ENCODE measurements around the gene P2RY14. TPM values are rescaled to one million over a fixed set of nuclear protein-coding genes. Genes with fewer than 3 reads are reported as not detected.

Gene P2RY14
- total and polyA plus RNA-seq, 10 of the 15 experiments (the other 5 are each of a cell fraction or from before 2014, with no cell fraction given): 0.06 to 0.37 (median 0.28) TPM; not detected in 7

GRCh38 chr3:151307583-151308488, 29.5 kb upstream of the P2RY14 start:
- WGBS (ENCODE audit: insufficient coverage, insufficient replicate concordance, low lambda C conversion rate, missing lambda C conversion rate): 23% methylated on average over 1 of the region's 1 CpG
- intact Hi-C loops (cut with micrococcal nuclease; ENCODE audit: unreplicated experiment): no loop called here
- Histone ChIP-seq H3K36me3 (ENCODE audit: control insufficient read depth in 2 of 2, insufficient read depth in 2 of 2, low read length in 1 of 2) (no peaks in the 10 kb centered on the region), H3K27ac (ENCODE audit: control insufficient read depth, insufficient read depth) (no peak overlapping the region), H3K4me1 (ENCODE audit: control insufficient read depth, insufficient read depth, low read length) (no peaks in the 10 kb centered on the region), H2AFZ (ENCODE audit: control insufficient read depth, low read depth, low read length) (no peak overlapping the region), H4K20me1 (ENCODE audit: control insufficient read depth, insufficient read depth) (no peaks in the 10 kb centered on the region), H3K9ac (ENCODE audit: control insufficient read depth, insufficient read depth, low read length) (no peak overlapping the region), H3K27me3 (replicated peaks in 1 of 2; ENCODE audit: control insufficient read depth in 2 of 2, insufficient read depth in 2 of 2, low read length in 1 of 2) (no peaks in the 10 kb centered on the region; a peak in 1 of 4 replicates), H3K79me2 (ENCODE audit: control insufficient read depth, insufficient read depth, low read length) (no peaks in the 10 kb centered on the region), H3K4me3 (no peak overlapping the region), H3K4me2 (ENCODE audit: control insufficient read depth, insufficient read depth) (no peak overlapping the region), H3K9me3 (replicated peaks; ENCODE audit: control insufficient read depth, insufficient read depth, low read length) (no peaks in the 10 kb centered on the region)
- BruUV-seq (replicated peaks): no TSS peak
- ChIA-PET RAD21 (ENCODE audit: unreplicated experiment) (no interaction called here), POLR2A (no interaction called here), CTCF (interaction anchor here (0.7 to 1.3 kb wide), 4 partner anchors 12 to 140 kb away, joined by 3 to 4 read pairs (median 4); no protein-coding TSS in a partner anchor), SMC1A (ENCODE audit: uncharacterized antibody, unreplicated experiment) (interaction anchor here (0.7 to 1.3 kb wide), 3 partner anchors 14 to 250 kb away, joined by 3 to 4 read pairs (median 3); no protein-coding TSS in a partner anchor)
- in situ Hi-C loops (cut with MboI): no loop called here
- TF ChIP-seq JUNB (IDR thresholded peaks at IDR 0.05) (0 out of 2 replicates have a peak, but pooled peaks have one; percentile 19), SMAD1 (IDR thresholded peaks at IDR 0.05; ENCODE audit: low read depth, partially characterized antibody) (no peak)
- ATAC-seq: no peak
- FAIRE-seq: no peak
- DNase-seq (ENCODE audit: low read depth, low spot score): no peak

DNA sequence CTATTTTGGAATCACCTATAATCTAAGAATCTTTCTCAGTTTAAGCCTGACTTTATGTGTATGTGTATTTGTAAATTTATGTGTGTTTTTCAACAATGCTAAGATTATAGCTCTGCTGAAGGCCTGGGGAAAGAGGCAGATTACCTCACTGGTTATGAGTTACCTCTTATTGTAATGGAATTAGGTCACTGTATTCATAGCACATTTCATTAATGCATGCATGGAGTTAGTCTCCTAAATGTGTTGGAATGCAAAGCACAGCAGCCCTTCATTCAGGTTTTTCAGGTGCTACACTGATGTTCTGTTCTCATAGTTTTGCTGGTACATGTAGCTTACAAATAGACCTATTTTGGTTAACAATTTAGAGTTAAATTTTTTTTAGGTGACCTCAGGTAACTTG, 28.8 kb upstream of the P2RY14 start:
- H3K9me3 ChIP-seq (replicated peaks; ENCODE audit: control insufficient read depth, insufficient read depth, low read length): no peaks in the 10 kb centered on the region
- SMC1A ChIA-PET (ENCODE audit: uncharacterized antibody, unreplicated experiment): interaction anchor here (0.7 to 1.3 kb wide), 2 partner anchors 14 to 251 kb away, joined by 3 to 4 read pairs; no protein-coding TSS in a partner anchor
- H3K4me3 ChIP-seq: no peak overlapping the region
- no peak for ATAC-seq
- no peaks in the 10 kb centered on the region for H3K4me1 ChIP-seq (ENCODE audit: control insufficient read depth, insufficient read depth, low read length)
- POLR2A ChIA-PET: interaction anchor here (0.6 kb wide), 1 partner anchor 102 kb away, joined by 4 read pairs; no protein-coding TSS in a partner anchor
- no peak for TF ChIP-seq NR2C1 (IDR thresholded peaks at IDR 0.05)
- no TSS peak for BruUV-seq (replicated peaks)
- RAD21 ChIA-PET (ENCODE audit: unreplicated experiment): no interaction called here
- no peak for FAIRE-seq
- no peaks in the 10 kb centered on the region for H3K27me3 ChIP-seq (replicated peaks in 1 of 2; ENCODE audit: control insufficient read depth in 2 of 2, insufficient read depth in 2 of 2, low read length in 1 of 2)
- H3K79me2 ChIP-seq (ENCODE audit: control insufficient read depth, insufficient read depth, low read length): no peaks in the 10 kb centered on the region
- DNase-seq (ENCODE audit: low read depth, low spot score): no peak
- H3K27ac ChIP-seq (ENCODE audit: control insufficient read depth, insufficient read depth): no peak overlapping the region
- no peaks in the 10 kb centered on the region for H4K20me1 ChIP-seq (ENCODE audit: control insufficient read depth, insufficient read depth)
- in situ Hi-C loops (cut with MboI) (no loop called here), intact Hi-C loops (cut with micrococcal nuclease; ENCODE audit: unreplicated experiment) (no loop called here)
- H3K4me2 ChIP-seq (ENCODE audit: control insufficient read depth, insufficient read depth): no peak overlapping the region
- H3K9ac ChIP-seq (ENCODE audit: control insufficient read depth, insufficient read depth, low read length): no peak overlapping the region
- CTCF ChIA-PET: interaction anchor here (0.7 to 1.3 kb wide), 4 partner anchors 12 to 139 kb away, joined by 3 to 4 read pairs (median 4); no protein-coding TSS in a partner anchor
- no peak overlapping the region for H2AFZ ChIP-seq (ENCODE audit: control insufficient read depth, low read depth, low read length)
- H3K36me3 ChIP-seq (ENCODE audit: control insufficient read depth in 2 of 2, insufficient read depth in 2 of 2, low read length in 1 of 2): no peaks in the 10 kb centered on the region

Measured in GM12878 (cell line).